Measurements from ENCODE around the gene RNPS1. TPM values are rescaled to one million over a fixed set of nuclear protein-coding genes. Genes with fewer than 3 reads are reported as not detected.

RNPS1 gene
- total and polyA plus RNA-seq, 12 donors = 61.7 to 136 (median 118) TPM

DNA sequence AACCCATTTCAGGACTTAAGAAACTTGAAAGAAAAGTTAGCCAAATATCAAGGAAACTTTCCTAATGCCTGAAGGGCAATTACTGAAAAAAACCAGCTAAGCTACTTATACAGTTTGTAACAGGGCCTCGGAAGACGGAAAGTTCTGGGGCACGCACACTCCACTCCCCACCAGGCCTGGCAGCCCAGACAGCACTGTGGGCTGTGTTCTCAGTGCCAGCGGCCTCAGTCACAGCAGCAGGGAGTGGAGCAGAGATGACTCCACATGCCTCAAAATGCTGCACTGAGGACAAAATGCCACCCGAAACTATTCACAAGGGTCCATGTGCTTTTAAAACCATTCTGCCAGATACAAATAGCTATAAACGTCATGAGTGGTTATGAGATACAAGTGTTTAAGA, 10.2 kb downstream of the RNPS1 start:
- TF ChIP-seq CTCF (IDR thresholded peaks at IDR 0.05) = no peak
- no peak for ATAC-seq
- Histone ChIP-seq H3K27me3 (no peaks in the 10 kb centered on the region), H3K4me3 (no peak overlapping the region), H3K4me1 (no peaks in the 10 kb centered on the region), H3K9me3 (no peaks in the 10 kb centered on the region), H3K36me3 (peaks cover 18 to 100% (median 87%) of the 10 kb centered on the region in 9 donors), H3K27ac (no peak overlapping the region)
- intact Hi-C loops (cut with DNase I) = loop anchor here in 1 of 10 donors (10.0 kb wide), 1 partner anchor 233 kb away; the partner anchor contains the start of gene NHERF2
- DNase-seq = no peak
- 91 to 92% methylated on average over 6 of the region's 6 CpGs for WGBS, 2 donors

DNA sequence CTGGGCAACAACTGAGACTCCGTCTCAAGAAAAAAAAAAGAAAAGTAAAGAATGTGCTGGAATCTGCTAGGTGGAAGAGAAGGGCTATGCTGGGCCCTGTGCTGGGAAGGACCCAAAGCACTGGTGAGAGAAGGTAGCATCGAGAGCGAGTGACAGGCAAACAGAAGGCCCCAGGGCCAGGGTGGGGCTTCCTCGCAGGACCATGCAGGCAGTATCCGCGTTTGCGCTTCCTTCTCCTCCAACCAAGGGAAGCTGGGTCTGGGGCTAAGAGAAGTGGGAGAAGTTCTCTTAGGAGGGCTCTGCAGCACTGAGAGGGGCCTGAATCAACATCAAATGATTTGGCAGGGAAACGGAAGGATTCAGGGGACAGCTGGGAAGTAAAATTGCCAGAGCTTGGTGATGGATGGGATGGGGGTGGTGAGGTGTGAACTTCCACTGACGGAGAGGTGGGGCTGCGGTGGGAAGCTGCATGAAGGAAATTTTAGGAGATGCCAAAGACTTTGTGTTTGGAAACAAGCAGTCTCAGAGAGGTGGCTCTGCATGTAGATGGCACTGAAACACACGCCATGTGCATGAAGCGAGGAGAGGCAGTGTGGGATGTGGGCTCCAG, 11.3 kb downstream of the RNPS1 start:
- WGBS, 2 donors = 86 to 89% methylated on average over 12 of the region's 12 CpGs

DNA sequence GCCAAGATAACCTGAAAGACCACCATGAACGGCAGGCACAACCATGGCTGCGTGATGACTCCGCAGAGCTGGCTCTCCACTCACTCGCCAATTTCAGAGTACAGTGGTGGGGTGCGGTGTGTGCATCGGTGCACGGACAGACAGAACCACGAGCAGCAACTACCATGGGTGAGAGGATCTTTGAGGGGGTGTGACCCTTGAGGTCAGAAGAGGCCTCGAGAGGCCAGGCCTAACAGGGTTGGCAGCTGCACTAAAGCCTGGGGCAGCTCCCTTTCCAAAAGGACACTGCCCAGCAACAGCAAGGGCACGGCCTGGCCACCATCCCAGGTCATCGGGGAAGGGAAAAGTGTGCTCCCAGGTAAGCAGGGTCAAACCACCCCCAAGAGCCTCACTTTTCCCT, 14.6 kb downstream of the RNPS1 start:
- H3K27me3 ChIP-seq = no peaks in the 10 kb centered on the region
- no peaks in the 10 kb centered on the region for H3K9me3 ChIP-seq
- WGBS, 2 donors = 85 to 90% methylated on average over 11 of the region's 11 CpGs
- no peak for TF ChIP-seq CTCF (IDR thresholded peaks at IDR 0.05)
- peaks cover 7 to 28% (median 18%) of the 10 kb centered on the region in 9 donors for H3K4me1 ChIP-seq
- H3K27ac ChIP-seq = no peak overlapping the region
- ATAC-seq (no peak), DNase-seq (no peak)
- intact Hi-C loops (cut with DNase I) = loop anchor here in 3 of 10 donors (5.0 to 10.0 kb wide), 4 partner anchors 96 to 249 kb away; partner anchors contain the start of genes NHERF2 (in 1 of the 3) and TRAF7 (in 1 of the 3)
- H3K4me3 ChIP-seq = no peak overlapping the region
- H3K36me3 ChIP-seq = peaks cover 4 to 71% (median 49%) of the 10 kb centered on the region in 9 donors

More for the DNA sequence above, 11.3 kb downstream of the RNPS1 start:
- Histone ChIP-seq H3K9me3 (no peaks in the 10 kb centered on the region), H3K27ac (no peak overlapping the region), H3K4me3 (no peak overlapping the region), H3K27me3 (no peaks in the 10 kb centered on the region), H3K4me1 (peaks cover 4 to 11% (median 7%) of the 10 kb centered on the region in 9 donors), H3K36me3 (peaks cover 9 to 98% (median 76%) of the 10 kb centered on the region in 9 donors)
- no peak for TF ChIP-seq CTCF (IDR thresholded peaks at IDR 0.05)
- DNase-seq = no peak
- intact Hi-C loops (cut with DNase I) = loop anchor here in 1 of 10 donors (10.0 kb wide), 1 partner anchor 232 kb away; the partner anchor contains the start of gene NHERF2
- ATAC-seq = no peak

- TF ChIP-seq CTCF (IDR thresholded peaks at IDR 0.05) = no peak
- Histone ChIP-seq H3K27ac (no peak overlapping the region), H3K4me1 (peaks cover 7 to 28% (median 18%) of the 10 kb centered on the region in 9 donors), H3K4me3 (no peak overlapping the region), H3K36me3 (peaks cover 4 to 68% (median 44%) of the 10 kb centered on the region in 9 donors), H3K9me3 (no peaks in the 10 kb centered on the region), H3K27me3 (no peaks in the 10 kb centered on the region)
- intact Hi-C loops (cut with DNase I) = loop anchor here in 3 of 10 donors (5.0 to 10.0 kb wide), 4 partner anchors 95 to 250 kb away; partner anchors contain the start of genes NHERF2 (in 1 of the 3) and TRAF7 (in 1 of the 3)
- ATAC-seq = no peak
- 95 to 97% methylated on average over 7 of the region's 7 CpGs for WGBS, 2 donors
- DNase-seq = no peak
These were observed 15.1 kb downstream of the RNPS1 start for GRCh38 chr16:2252806-2253148.

All from heart right ventricle (tissue), 16 donors.